ENCODE results near the gene EMID1.

EMID1 gene

GRCh38 chr22:29256606-29257325 lies 51.1 kb downstream of the EMID1 start:
- no peak overlapping the region for H3K27ac ChIP-seq
- DNase-seq (ENCODE audit: low read depth, low spot score), result no peak

- DNase-seq (ENCODE audit: low read depth, low spot score), result no peak
- no peak overlapping the region for H3K27ac ChIP-seq
These were observed 52.1 kb downstream of the EMID1 start for GRCh38 chr22:29257751-29258181.

- no peak overlapping the region for H3K27ac ChIP-seq
- no peak for DNase-seq (ENCODE audit: low read depth, low spot score)
These were observed 52.9 kb downstream of the EMID1 start for GRCh38 chr22:29258407-29259252.

GRCh38 chr22:29259253-29259899 lies 53.7 kb downstream of the EMID1 start:
- DNase-seq (ENCODE audit: low read depth, low spot score), result no peak
- H3K27ac ChIP-seq, result no peak overlapping the region

- no peak overlapping the region for H3K27ac ChIP-seq
- DNase-seq (ENCODE audit: low read depth, low spot score), result no peak
These were observed 54.4 kb downstream of the EMID1 start for GRCh38 chr22:29260031-29260560.

DNA sequence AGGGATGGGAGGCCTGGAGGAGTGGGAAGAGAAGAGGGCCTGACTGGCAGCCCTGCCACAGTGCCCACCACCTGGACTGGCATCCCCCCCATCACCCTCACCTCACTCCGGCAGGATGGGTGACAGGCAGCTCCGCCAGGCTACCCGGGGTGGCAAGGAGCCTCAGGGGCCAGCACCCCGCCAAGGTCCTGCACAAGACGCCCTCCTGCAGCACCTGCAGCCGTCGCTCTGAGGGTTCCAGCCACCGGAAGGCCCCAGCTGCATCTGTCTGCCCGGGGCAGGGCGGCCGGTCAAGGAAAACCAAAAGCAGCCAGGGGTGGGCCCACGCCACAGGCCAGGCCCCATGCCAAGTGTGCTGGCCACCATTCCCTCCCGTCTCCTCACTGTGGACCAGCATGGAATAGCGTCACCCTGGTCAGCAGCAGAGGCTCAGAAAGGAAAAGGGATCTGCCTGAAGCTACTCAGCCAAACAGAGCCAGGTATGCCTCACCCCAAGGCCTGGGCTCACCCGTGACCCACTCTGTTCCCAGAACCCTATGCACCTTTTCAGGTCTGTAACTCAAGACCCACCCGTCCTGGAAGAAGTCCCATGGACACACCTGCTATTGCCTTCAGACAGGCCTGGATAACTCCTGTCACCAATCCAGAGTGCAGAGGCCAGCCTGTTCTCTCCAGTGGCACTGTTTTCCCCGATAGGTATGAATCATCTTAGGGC lies 55.1 kb downstream of the EMID1 start:
- DNase-seq (ENCODE audit: low read depth, low spot score), result no peak

DNA sequence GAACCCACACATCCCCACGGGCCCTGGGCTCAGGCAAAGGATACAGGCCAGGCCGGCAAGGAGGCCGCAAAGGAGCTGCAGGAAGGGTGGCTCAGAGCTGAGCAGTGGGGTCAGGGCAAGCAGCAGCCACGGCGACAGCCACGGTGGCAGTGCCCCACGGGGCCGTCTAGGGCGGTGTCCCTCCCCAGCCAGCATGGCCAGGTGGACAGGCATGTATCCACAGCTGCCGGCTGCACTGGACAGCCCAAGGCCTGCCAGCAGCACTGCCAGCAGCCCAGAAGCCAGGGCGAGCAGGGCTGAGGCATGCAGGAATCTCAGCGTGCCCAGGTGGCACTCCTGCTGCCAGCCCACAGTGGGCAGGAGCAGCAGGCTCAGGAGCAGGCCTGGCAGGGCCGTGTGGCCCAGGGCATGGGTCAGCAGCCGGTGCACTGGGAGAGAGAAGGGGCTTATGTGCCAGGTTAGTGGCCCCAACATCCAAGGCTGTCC lies 58.1 kb downstream of the EMID1 start:
- DNase-seq (ENCODE audit: low read depth, low spot score), result no peak

More for the DNA sequence above, 55.1 kb downstream of the EMID1 start:
- H3K27ac ChIP-seq, result no peak overlapping the region

DNA sequence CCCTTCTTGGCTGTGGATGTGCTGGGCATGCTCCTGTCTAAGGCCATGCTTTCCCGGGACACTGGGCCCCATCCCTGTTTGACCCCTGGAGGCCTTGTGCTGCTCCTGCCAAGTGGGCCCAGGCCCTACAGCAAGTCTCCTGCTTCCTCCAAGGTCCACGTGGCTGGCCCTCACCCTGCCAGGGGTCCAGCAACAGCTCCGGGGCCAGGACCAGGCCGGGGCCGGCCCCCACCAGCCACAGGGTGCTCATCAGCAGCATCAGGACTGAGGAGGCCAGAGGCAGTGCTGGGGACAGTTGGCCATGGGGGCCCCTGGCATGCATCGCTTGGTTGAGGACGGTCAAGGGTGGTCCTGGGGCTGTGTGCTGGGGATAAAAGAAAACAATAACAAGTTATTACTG lies 59.6 kb downstream of the EMID1 start:
- no peak for DNase-seq (ENCODE audit: low read depth, low spot score)
- H3K27ac ChIP-seq, result no peak overlapping the region

More for the DNA sequence above, 58.1 kb downstream of the EMID1 start:
- H3K27ac ChIP-seq, result no peak overlapping the region

DNA sequence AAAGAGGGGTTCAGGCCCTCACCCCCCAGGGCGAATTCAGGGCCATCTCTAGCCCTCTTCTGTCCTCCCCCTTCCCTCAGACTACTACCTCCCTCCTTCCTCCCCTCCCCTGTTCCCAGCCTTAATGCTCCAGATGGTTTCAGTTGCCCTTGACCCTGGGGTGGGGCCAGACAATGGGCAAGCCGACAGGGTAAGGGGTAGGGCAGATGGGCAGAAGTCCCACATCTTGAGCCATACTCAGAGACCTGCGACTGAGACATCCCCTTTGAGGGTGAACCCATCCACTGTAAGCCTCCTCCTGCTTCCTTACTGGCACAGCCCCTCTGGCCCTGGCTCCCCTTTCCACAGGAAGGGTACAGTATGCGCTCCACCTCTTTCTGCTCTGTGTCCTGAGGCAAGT lies 60.2 kb downstream of the EMID1 start:
- no peak overlapping the region for H3K27ac ChIP-seq
- no peak for DNase-seq (ENCODE audit: low read depth, low spot score)

DNA sequence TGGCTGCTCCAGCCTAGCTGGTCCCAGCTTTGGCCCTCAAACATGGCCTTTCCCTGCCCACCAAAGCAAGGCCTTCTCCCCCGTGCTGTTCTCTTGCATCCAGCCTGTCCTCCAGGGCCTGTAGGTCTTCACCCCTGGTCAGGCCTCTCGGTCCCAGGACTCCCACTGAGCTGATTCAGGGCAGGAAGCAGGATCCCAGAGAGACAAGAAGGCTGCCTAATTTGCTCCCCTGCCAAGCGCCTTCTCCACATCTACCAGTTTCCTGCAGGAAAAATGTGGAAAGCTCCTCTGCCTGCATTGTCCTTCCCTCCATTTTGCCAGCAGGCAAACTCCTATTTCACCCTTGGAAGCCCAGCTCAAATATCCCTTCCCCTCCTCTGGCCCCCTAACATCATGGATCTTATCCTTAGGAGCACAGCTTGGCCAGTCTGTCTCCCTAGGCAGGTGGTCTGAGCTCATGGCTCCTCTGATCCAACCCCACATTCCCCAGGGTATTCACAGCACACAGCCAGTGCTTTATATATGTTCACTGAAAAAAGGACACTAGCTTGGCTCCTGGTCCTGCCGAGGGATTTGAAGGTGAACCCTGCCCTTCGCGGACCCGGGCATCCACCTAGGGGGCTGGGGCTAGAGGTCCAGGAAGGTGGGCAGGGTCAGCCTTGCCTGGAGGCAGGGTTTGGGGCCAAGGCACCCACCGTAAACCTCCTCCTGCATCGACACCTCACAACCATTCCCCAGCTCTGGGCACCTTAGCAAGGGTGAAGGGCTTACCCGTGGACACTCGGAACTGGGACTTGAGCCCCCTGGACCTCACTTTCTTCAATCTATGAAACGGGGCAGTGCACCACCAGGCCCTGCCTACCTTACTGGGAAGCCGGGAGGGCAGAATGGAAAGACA lies 61.1 kb downstream of the EMID1 start:
- peak overlapping the region; percentile 76 for H3K27ac ChIP-seq
- DNase-seq (ENCODE audit: low read depth, low spot score), result no peak

GRCh38 chr22:29267462-29267857 lies 61.8 kb downstream of the EMID1 start:
- peak overlapping the region; percentile 76 for H3K27ac ChIP-seq

GRCh38 chr22:29267858-29268510 lies 62.3 kb downstream of the EMID1 start, which contains the start of the genes EWSR1 and RHBDD3:
TSS of gene EWSR1 (plus strand) at chr22:29268268. CDS start at chr22:29268337, 69 bp downstream.
TSS of gene RHBDD3 (minus strand) at chr22:29267981. CDS start at chr22:29265626, 2,355 bp downstream.
- peak within 1 kb of the TSS; percentile 76 for H3K27ac ChIP-seq
- peak; percentile 83 for DNase-seq (ENCODE audit: low read depth, low spot score)

More at GRCh38 chr22:29267462-29267857, 61.8 kb downstream of the EMID1 start:
- no peak for DNase-seq (ENCODE audit: low read depth, low spot score)

GRCh38 chr22:29268511-29269229 lies 63.0 kb downstream of the EMID1 start:
- H3K27ac ChIP-seq, result peak overlapping the region; percentile 76
- DNase-seq (ENCODE audit: low read depth, low spot score), result no peak

DNA sequence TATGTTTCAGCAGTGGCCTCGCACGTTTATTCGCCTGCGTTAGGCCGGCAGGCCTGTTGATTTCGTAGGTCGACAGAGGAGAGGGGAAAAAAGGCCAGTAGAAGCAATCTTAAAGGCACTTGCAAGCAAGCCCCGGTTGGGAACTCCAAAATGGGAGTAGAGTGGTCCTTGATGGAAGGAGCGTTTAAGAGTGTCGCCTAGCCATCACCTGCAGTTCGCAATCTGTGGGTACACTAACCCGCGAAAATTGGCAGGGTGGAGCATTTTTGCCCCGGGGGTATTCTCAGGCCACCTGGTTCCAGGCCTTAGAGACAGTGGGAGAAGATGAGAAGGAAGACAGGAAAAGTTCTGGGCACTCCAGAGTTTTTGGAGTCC lies 63.5 kb downstream of the EMID1 start:
- peak overlapping the region; percentile 76 for H3K27ac ChIP-seq
- DNase-seq (ENCODE audit: low read depth, low spot score), result no peak

GRCh38 chr22:29269731-29270474 lies 64.2 kb downstream of the EMID1 start:
- DNase-seq (ENCODE audit: low read depth, low spot score), result no peak
- H3K27ac ChIP-seq, result peak overlapping the region; percentile 76

- peak; percentile 10 for DNase-seq (ENCODE audit: low read depth, low spot score)
- H3K27ac ChIP-seq, result no peak overlapping the region
These were observed 65.0 kb downstream of the EMID1 start for GRCh38 chr22:29270475-29271271.
